ENCODE data around the gene DPP7. TPM values are rescaled to one million over a fixed set of nuclear protein-coding genes. Genes with fewer than 3 reads are reported as not detected.

Gene DPP7
- total and polyA plus RNA-seq, 9 of the 15 experiments (the other 6 are each of a cell fraction or from before 2014, with no cell fraction given) = 0.99 to 365 (median 132) TPM

- H3K27me3 ChIP-seq (ENCODE audit: control insufficient read depth in 2 of 2, insufficient read depth in 2 of 2, low read length in 2 of 2) = no peaks in the 10 kb centered on the region
- POLR2A ChIA-PET = interaction anchor here (1.0 to 3.3 kb wide), 5 partner anchors 8 to 34 kb away, joined by 3 to 18 read pairs (median 5); partner anchors contain the start of gene UAP1L1
- intact Hi-C loops (cut with micrococcal nuclease) = no loop called here
- peaks cover 19 to 39% of the 10 kb centered on the region in 2 experiments; a peak in 4 of 5 replicates for H3K4me1 ChIP-seq (replicated peaks in 1 of 2; ENCODE audit: control insufficient read depth in 2 of 2, insufficient read depth in 2 of 2, low read length in 2 of 2)
- no peak overlapping the region for H3K4me3 ChIP-seq
- H3K9ac ChIP-seq (ENCODE audit: insufficient read depth in 1 of 2, low read depth in 2 of 2, low read length in 2 of 2) = peak overlapping the region in 1 of 2 experiments; percentile 77; a peak in 2 of 4 replicates
- H3K36me3 ChIP-seq (ENCODE audit: control insufficient read depth, insufficient read depth, low read length) = peaks cover 34% of the 10 kb centered on the region
- peaks cover 30% of the 10 kb centered on the region for H3K79me2 ChIP-seq (ENCODE audit: control insufficient read depth, insufficient read depth, low read length)
- no peaks in the 10 kb centered on the region for H3K9me1 ChIP-seq (ENCODE audit: control insufficient read depth, insufficient read depth, low read length)
- in situ Hi-C loops (cut with MboI) = no loop called here
- 76% methylated on average over 10 of the region's 11 CpGs for WGBS (ENCODE audit: insufficient coverage, low coverage, missing lambda C conversion rate)
- FAIRE-seq (no peak), DNase-seq (ENCODE audit: extremely low read depth in 1 of 4, low spot score in 3 of 4) (no peak), ATAC-seq (no peak)
- no peak overlapping the region for H3K4me2 ChIP-seq (ENCODE audit: insufficient read depth, low read length)
- TF ChIP-seq TSHZ1 (CRISPR knock-in tag; IDR thresholded peaks at IDR 0.05) (no peak), POLR2G (IDR thresholded peaks at IDR 0.05; ENCODE audit: low read depth, low read length) (0 out of 2 replicates have a peak, but pooled peaks have one; percentile 6), RBFOX2 (IDR thresholded peaks at IDR 0.05; ENCODE audit: low read depth, low read length) (0 out of 2 replicates have a peak, but pooled peaks have one; percentile 13), DACH1 (IDR thresholded peaks at IDR 0.05; ENCODE audit: partially characterized antibody) (no peak)
- no TSS peak for BruUV-seq (replicated peaks)
- CTCF ChIA-PET (ENCODE audit: low intra/inter-chr PET ratio) = no interaction called here
- H4K20me1 ChIP-seq (replicated peaks; ENCODE audit: control insufficient read depth, insufficient read depth, low read length) = no peaks in the 10 kb centered on the region
- no peaks in the 10 kb centered on the region for H3K9me3 ChIP-seq (replicated peaks; ENCODE audit: control insufficient read depth, insufficient read depth, low read depth, low read length)
- H3K27ac ChIP-seq (ENCODE audit: extremely low read depth, low read depth, low read length) = no peak overlapping the region
- no peak overlapping the region for H2AFZ ChIP-seq (ENCODE audit: low read depth, low read length)
These were observed 25.1 kb downstream of the DPP7 start for GRCh38 chr9:137089232-137089947.

All from K562 (cell line).